ENCODE data around the gene DKK3.

DKK3 gene

DNA sequence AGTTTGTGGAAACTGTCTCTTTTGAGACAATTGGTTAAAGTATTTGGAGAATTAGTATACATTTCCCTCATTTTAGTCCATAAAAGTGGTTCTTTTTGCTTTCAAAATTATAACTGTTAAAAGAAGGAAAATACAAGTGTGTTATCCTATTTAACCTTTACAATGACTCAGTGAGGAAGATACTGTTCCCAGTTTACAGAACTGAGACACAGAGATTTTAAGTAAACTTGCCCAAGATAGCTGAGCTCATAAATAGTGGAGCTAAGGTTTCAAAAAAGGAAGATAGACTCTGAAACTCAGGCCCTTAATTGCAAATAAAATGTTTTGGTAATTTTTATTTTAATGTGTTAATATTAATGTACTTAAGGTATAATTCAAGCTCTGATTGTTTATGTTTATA, 58.9 kb downstream of the DKK3 start:
- no peak for DNase-seq (ENCODE audit: low read depth, low spot score)
- ChIA-PET CTCF (interaction anchor here (1.1 to 1.2 kb wide), 2 partner anchors 17 kb away, joined by 3 to 7 read pairs; no protein-coding TSS in a partner anchor), POLR2A (no interaction called here)
- no peak overlapping the region for H3K4me3 ChIP-seq (ENCODE audit: low read depth, low read length)
- TF ChIP-seq, protein P1, sequence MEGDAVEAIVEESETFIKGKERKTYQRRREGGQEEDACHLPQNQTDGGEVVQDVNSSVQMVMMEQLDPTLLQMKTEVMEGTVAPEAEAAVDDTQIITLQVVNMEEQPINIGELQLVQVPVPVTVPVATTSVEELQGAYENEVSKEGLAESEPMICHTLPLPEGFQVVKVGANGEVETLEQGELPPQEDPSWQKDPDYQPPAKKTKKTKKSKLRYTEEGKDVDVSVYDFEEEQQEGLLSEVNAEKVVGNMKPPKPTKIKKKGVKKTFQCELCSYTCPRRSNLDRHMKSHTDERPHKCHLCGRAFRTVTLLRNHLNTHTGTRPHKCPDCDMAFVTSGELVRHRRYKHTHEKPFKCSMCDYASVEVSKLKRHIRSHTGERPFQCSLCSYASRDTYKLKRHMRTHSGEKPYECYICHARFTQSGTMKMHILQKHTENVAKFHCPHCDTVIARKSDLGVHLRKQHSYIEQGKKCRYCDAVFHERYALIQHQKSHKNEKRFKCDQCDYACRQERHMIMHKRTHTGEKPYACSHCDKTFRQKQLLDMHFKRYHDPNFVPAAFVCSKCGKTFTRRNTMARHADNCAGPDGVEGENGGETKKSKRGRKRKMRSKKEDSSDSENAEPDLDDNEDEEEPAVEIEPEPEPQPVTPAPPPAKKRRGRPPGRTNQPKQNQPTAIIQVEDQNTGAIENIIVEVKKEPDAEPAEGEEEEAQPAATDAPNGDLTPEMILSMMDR (IDR thresholded peaks at IDR 0.05; ENCODE audit: insufficient read depth, low read length, missing control alignments): no peak

DNA sequence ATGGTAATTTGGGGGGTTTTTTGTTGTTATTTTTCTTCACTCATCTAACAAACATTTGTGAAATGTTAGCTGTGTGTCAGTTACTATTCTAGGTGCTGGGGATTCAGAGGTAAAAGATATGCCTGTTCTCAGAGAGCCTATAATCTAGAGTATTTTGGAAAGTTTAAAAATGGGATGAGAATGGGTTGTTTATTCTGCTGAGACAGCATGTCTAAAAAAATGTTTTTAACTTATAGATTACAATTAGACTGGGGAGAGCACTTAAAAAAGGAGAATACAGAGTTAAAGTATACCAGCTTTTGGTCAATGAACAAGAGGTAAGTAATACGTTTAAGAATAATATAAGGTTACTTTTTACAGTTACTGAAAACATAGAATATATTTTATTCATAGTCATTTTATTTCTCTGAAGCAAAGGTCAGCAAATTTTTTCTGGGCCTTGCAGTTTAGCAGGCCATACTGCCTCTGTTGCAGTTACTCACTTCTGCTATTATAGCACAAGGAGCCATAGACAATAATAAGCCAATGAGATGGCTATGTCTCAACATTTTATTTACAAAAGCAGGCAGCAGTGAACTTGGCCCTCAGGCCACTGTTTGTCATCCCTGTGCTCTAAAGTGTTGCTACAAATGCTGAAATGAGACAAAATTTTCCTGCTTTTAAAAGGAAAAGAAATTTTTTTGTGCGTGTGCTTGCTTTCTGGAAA, 60.0 kb downstream of the DKK3 start:
- ChIA-PET CTCF (interaction anchor here (0.8 to 4.0 kb wide), 3 partner anchors 9 to 19 kb away, joined by 5 to 33 read pairs (median 24); no protein-coding TSS in a partner anchor), POLR2A (no interaction called here)
- H3K4me3 ChIP-seq (ENCODE audit: low read depth, low read length): no peak overlapping the region
- no peak for DNase-seq (ENCODE audit: low read depth, low spot score)
- TF ChIP-seq, protein P1 (IDR thresholded peaks at IDR 0.05; ENCODE audit: insufficient read depth, low read length, missing control alignments): no peak

DNA sequence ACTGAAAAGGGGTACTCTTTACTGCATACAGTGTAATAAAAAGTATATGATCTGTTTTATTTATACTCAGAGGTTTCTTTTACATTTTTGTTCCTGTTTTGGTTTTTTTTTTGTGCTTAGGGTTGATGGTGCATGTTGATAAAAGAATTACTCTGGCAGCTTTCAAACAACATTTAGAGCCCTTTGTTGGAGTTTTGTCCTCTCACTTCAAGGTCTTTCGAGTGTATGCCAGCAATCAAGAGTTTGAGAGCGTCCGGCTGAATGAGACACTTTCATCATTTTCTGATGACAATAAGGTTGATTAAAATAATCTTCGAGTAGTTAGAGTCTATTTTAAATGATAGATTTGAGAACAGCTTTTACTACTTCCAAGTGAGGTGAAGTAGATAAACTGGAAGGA, 60.6 kb downstream of the DKK3 start:
- POLR2A ChIA-PET: no interaction called here
- DNase-seq (ENCODE audit: low read depth, low spot score): no peak
- CTCF ChIA-PET: interaction anchor here (0.8 to 6.0 kb wide), 5 partner anchors 10 to 41 kb away, joined by 3 to 42 read pairs (median 24); no protein-coding TSS in a partner anchor
- no peak overlapping the region for H3K4me3 ChIP-seq (ENCODE audit: low read depth, low read length)
- TF ChIP-seq, protein P1 (IDR thresholded peaks at IDR 0.05; ENCODE audit: insufficient read depth, low read length, missing control alignments): no peak

DNA sequence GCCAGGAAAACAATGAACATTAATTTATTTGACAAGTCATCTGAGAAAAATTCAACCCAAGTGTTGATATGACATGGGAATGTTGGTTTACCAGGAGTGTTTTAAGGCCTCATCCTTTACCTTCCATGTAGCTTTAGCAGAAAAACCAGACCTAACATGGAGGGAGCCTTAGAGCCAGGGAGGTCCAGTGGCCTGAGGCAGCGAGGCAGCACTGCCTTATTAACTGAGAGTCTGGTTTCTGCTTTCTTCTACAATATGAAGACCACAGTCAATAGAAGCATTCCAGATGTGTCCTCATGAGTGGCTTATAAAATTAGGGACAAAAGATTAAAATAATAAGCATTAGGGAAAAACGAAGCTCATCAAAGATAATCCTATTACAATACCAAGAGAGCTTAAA, 61.5 kb downstream of the DKK3 start:
- TF ChIP-seq, protein P1 (IDR thresholded peaks at IDR 0.05; ENCODE audit: insufficient read depth, low read length, missing control alignments): no peak
- ChIA-PET CTCF (interaction anchor here (1.0 to 6.0 kb wide), 9 partner anchors 8 to 149 kb away, joined by 3 to 42 read pairs (median 4); no protein-coding TSS in a partner anchor), POLR2A (no interaction called here)
- H3K4me3 ChIP-seq (ENCODE audit: low read depth, low read length): no peak overlapping the region
- no peak for DNase-seq (ENCODE audit: low read depth, low spot score)

- TF ChIP-seq, protein P1 (IDR thresholded peaks at IDR 0.05; ENCODE audit: insufficient read depth, low read length, missing control alignments): no peak
- no peak overlapping the region for H3K4me3 ChIP-seq (ENCODE audit: low read depth, low read length)
- POLR2A ChIA-PET: no interaction called here
- CTCF ChIA-PET: interaction anchor here (0.7 to 6.0 kb wide), 9 partner anchors 8 to 336 kb away, joined by 3 to 42 read pairs (median 4); no protein-coding TSS in a partner anchor
- peak; percentile 34 for DNase-seq (ENCODE audit: low read depth, low spot score)
Measured at GRCh38 chr11:11946180-11946579, 62.2 kb downstream of the DKK3 start.

- no peak for DNase-seq (ENCODE audit: low read depth, low spot score)
- POLR2A ChIA-PET: interaction anchor here (0.8 kb wide), 1 partner anchor 46 kb away, joined by 4 read pairs; no protein-coding TSS in a partner anchor
- TF ChIP-seq, protein P1 (IDR thresholded peaks at IDR 0.05; ENCODE audit: insufficient read depth, low read length, missing control alignments): no peak
- H3K4me3 ChIP-seq (ENCODE audit: low read depth, low read length): no peak overlapping the region
- CTCF ChIA-PET: interaction anchor here (0.8 to 6.0 kb wide), 5 partner anchors 12 to 145 kb away, joined by 3 to 42 read pairs (median 7); no protein-coding TSS in a partner anchor
Measured at GRCh38 chr11:11944444-11944843, 64.0 kb downstream of the DKK3 start.

Data from AG04449 (cell line).